ENCODE results near the gene DOP1A.

Gene DOP1A

GRCh38 chr6:83151114-83151513 lies 83.6 kb downstream of the DOP1A start:
- no peak for DNase-seq
- no peaks in the 10 kb centered on the region for H3K27me3 Mint-ChIP-seq

GRCh38 chr6:83152913-83153312 lies 85.4 kb downstream of the DOP1A start:
- H3K36me3 Mint-ChIP-seq: peaks cover 7 to 24% of the 10 kb centered on the region in 2 donors
- H3K9me3 Mint-ChIP-seq: no peaks in the 10 kb centered on the region
- DNase-seq: no peak
- no peaks in the 10 kb centered on the region for H3K27me3 Mint-ChIP-seq
- no peaks in the 10 kb centered on the region for H3K4me1 Mint-ChIP-seq
- no peak for ATAC-seq (replicated peaks)
- no peak overlapping the region for H3K27ac Mint-ChIP-seq
- H3K4me3 Mint-ChIP-seq: no peak overlapping the region

More at GRCh38 chr6:83151114-83151513, 83.6 kb downstream of the DOP1A start:
- Mint-ChIP-seq H3K27ac (no peak overlapping the region), H3K4me1 (no peaks in the 10 kb centered on the region), H3K36me3 (peaks cover 4 to 19% of the 10 kb centered on the region in 2 donors), H3K9me3 (no peaks in the 10 kb centered on the region), H3K4me3 (no peak overlapping the region)
- ATAC-seq (replicated peaks): no peak

DNA sequence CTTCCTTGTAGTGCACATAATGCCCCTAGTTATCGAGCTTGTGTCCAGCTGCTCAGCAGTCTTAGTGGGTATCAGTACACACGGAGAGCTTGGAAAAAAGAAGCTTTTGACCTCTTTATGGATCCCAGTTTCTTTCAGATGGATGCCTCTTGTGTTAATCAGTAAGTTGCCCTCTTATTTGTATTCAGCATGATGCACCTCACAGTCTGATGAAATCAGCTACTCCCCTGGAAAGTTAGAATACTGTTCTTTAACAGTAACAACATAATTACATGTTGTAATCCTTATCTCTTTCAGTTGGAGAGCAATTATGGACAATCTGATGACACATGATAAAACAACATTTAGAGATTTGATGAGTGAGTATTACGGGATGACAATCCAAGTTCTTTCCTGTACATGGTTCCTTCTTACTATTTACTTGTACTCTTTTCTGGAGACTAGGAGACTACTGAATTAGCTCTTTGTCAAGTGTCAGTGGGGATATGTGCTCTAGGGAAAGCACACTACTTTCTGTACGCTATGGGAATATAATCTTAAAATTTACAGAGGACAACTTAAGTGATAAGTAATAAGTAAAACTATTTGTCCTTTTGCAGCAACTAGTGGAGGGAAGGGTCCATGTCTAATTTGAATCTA lies 86.5 kb downstream of the DOP1A start:
- no peaks in the 10 kb centered on the region for H3K4me1 Mint-ChIP-seq
- no peak overlapping the region for H3K27ac Mint-ChIP-seq

DNA sequence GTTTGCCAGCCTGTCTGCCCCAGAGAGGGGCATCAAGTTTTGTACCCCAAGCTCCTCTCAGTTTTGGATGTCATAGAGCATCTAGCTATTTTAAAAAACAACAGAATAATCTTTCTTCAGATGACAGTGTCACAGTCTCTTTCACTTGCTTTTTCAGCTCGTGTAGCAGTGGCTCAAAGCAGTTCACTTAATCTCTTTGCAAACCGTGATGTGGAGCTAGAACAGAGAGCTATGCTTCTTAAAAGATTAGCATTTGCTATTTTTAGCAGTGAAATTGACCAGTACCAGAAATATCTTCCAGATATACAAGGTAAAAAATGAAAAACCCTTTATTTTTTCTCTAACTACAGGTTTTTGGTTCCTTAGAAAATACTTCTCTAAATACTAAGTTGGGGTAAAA lies 88.3 kb downstream of the DOP1A start:
- H3K4me3 Mint-ChIP-seq: no peak overlapping the region
- no peaks in the 10 kb centered on the region for H3K27me3 Mint-ChIP-seq
- no peak for DNase-seq
- ATAC-seq (replicated peaks): no peak
- no peaks in the 10 kb centered on the region for H3K4me1 Mint-ChIP-seq
- H3K36me3 Mint-ChIP-seq: peaks cover 7 to 28% of the 10 kb centered on the region in 2 donors
- H3K9me3 Mint-ChIP-seq: no peaks in the 10 kb centered on the region
- H3K27ac Mint-ChIP-seq: no peak overlapping the region

More for the DNA sequence above, 86.5 kb downstream of the DOP1A start:
- no peak overlapping the region for H3K4me3 Mint-ChIP-seq
- DNase-seq (no peak), ATAC-seq (replicated peaks) (no peak)
- no peaks in the 10 kb centered on the region for H3K27me3 Mint-ChIP-seq
- no peaks in the 10 kb centered on the region for H3K9me3 Mint-ChIP-seq
- H3K36me3 Mint-ChIP-seq: peaks cover 7 to 24% of the 10 kb centered on the region in 2 donors

DNA sequence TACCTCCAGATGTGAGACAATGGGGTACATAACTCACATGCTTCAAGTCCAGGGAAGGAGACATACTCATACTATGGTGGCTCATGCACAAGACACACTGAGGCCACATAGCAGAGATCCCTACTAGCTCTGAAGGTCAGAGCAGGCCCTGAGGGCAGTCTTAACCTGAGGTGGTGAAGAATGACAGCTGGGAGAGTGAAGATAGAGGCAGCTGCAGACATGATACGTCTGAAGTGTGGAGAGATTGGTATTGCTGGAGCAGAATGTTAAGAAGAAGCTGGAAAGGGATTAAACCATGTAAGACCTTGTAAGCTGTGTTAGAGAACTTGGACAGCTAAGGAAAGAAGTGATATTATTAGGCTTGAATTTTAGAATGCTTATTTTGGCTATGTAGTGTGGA lies 92.7 kb downstream of the DOP1A start:
- peaks cover 12 to 31% of the 10 kb centered on the region in 2 donors for H3K36me3 Mint-ChIP-seq
- no peaks in the 10 kb centered on the region for H3K4me1 Mint-ChIP-seq
- H3K9me3 Mint-ChIP-seq: no peaks in the 10 kb centered on the region
- H3K27me3 Mint-ChIP-seq: no peaks in the 10 kb centered on the region
- no peak overlapping the region for H3K4me3 Mint-ChIP-seq
- DNase-seq (no peak), ATAC-seq (replicated peaks) (no peak)
- no peak overlapping the region for H3K27ac Mint-ChIP-seq

DNA sequence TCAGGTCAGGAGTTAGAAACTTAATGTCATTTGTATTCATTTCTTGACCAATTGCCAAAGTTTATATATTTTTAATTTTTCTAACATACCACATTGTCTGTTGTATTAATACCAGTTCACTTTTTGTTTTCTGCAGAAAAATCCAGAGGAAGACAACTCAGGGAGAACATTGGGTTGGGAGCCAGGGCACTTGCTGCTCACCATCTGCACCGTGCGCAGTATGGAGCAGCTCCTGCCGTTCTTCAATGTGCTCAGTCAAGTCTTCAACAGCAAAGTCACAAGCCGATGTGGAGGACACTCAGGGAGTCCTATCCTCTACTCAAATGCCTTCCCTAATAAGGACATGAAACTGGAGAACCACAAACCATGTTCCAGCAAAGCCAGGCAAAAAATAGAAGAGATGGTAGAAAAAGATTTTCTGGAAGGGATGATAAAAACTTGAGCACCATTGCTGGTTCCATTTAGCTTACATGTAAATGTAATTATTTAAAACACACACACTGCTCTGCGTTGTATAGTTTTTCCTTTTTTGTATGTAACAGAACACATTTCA lies 100.3 kb downstream of the DOP1A start:
- ATAC-seq (replicated peaks): no peak
- Mint-ChIP-seq H3K9me3 (no peaks in the 10 kb centered on the region), H3K4me1 (no peaks in the 10 kb centered on the region), H3K36me3 (peaks cover 11 to 34% of the 10 kb centered on the region in 2 donors), H3K27ac (no peak overlapping the region), H3K27me3 (no peaks in the 10 kb centered on the region), H3K4me3 (no peak overlapping the region)
- DNase-seq: no peak

- no peak overlapping the region for H3K27ac Mint-ChIP-seq
- no peaks in the 10 kb centered on the region for H3K4me1 Mint-ChIP-seq
- peaks cover 12 to 37% of the 10 kb centered on the region in 2 donors for H3K36me3 Mint-ChIP-seq
Measured at GRCh38 chr6:83168556-83168955, 101.1 kb downstream of the DOP1A start.

GRCh38 chr6:83169106-83169505 lies 101.6 kb downstream of the DOP1A start:
- no peak for DNase-seq

More at GRCh38 chr6:83168556-83168955, 101.1 kb downstream of the DOP1A start:
- Mint-ChIP-seq H3K9me3 (no peaks in the 10 kb centered on the region), H3K27me3 (no peaks in the 10 kb centered on the region), H3K4me3 (no peak overlapping the region)
- ATAC-seq (replicated peaks) (no peak), DNase-seq (no peak)

DNA sequence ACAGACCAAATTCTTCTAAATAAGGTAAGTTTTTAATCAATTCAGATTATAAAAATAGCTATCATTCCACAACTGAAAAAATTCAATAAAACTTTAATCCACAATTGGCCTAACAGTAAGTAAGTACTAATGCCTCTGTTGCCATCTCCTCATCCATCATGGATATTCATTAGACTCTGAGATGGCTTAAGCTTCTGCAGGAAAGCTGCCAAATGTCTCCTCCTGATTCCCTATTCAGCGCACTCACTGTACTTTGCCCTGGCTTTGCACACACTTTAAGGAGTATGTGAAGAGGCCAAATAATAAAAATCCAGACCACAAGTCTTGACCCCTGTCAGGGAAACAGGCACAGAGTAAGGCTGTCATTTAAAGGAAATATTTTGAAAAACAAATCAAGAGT lies 102.0 kb downstream of the DOP1A start:
- no peaks in the 10 kb centered on the region for H3K4me1 Mint-ChIP-seq
- H3K27ac Mint-ChIP-seq: peak overlapping the region; percentile 26
- H3K9me3 Mint-ChIP-seq: no peaks in the 10 kb centered on the region
- no peak overlapping the region for H3K4me3 Mint-ChIP-seq
- peaks cover 12 to 37% of the 10 kb centered on the region in 2 donors for H3K36me3 Mint-ChIP-seq
- DNase-seq (no peak), ATAC-seq (replicated peaks) (no peak)
- no peaks in the 10 kb centered on the region for H3K27me3 Mint-ChIP-seq

More at GRCh38 chr6:83169106-83169505, 101.6 kb downstream of the DOP1A start:
- H3K27me3 Mint-ChIP-seq: no peaks in the 10 kb centered on the region
- no peaks in the 10 kb centered on the region for H3K4me1 Mint-ChIP-seq
- ATAC-seq (replicated peaks): no peak
- no peaks in the 10 kb centered on the region for H3K9me3 Mint-ChIP-seq
- no peak overlapping the region for H3K4me3 Mint-ChIP-seq
- H3K36me3 Mint-ChIP-seq: peaks cover 14 to 39% of the 10 kb centered on the region in 2 donors
- H3K27ac Mint-ChIP-seq: no peak overlapping the region

DNA sequence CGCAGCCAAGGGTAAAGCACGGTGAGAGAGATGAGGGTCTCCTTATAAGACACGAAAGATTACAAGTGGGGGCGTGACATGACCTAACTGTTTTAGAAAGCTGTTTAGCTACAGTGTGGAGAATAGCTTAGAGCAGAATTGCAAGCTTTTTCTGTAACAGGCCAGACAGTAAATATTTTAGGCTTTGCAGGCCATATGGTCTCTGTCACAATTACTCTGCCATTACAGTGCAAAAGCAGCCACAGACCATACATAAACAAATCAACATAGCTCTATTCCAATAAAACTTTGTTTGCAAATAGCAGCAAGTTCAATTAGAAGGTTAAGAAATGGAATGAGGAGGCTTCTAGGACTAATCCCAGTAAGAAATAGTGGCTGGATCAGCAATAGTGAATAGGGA lies 108.8 kb downstream of the DOP1A start:
- no peaks in the 10 kb centered on the region for H3K4me1 Mint-ChIP-seq
- H3K9me3 Mint-ChIP-seq: no peaks in the 10 kb centered on the region
- no peak overlapping the region for H3K4me3 Mint-ChIP-seq
- no peak for DNase-seq
- peaks cover 24 to 40% of the 10 kb centered on the region in 2 donors for H3K36me3 Mint-ChIP-seq
- no peak overlapping the region for H3K27ac Mint-ChIP-seq
- H3K27me3 Mint-ChIP-seq: no peaks in the 10 kb centered on the region
- no peak for ATAC-seq (replicated peaks)

- H3K27ac Mint-ChIP-seq: no peak overlapping the region
- H3K36me3 Mint-ChIP-seq: peaks cover 40 to 59% of the 10 kb centered on the region in 2 donors
- H3K4me3 Mint-ChIP-seq: no peak overlapping the region
- no peaks in the 10 kb centered on the region for H3K9me3 Mint-ChIP-seq
- DNase-seq (no peak), ATAC-seq (replicated peaks) (no peak)
- H3K4me1 Mint-ChIP-seq: no peaks in the 10 kb centered on the region
- H3K27me3 Mint-ChIP-seq: no peaks in the 10 kb centered on the region
Measured at GRCh38 chr6:83180426-83180950, 113.0 kb downstream of the DOP1A start.

DNA sequence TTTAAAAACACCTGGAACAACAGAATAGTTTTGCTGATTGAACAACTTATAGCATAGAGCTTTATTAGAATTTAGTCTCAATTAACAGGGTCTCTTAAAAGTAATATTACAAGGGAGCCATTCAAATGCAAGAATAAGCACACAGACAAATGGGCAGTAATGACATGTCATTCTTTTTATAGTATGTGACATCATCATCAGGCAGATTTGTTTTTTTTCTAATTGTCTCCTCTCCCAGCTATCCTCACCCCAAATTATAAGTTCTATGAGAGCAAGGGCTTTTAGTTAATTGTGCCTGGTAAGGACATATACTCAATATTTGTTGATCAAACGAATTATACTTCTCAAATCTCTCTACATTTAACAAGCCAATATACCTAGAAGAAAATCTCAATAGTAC lies 114.6 kb downstream of the DOP1A start:
- H3K4me1 Mint-ChIP-seq: no peaks in the 10 kb centered on the region
- peaks cover 36 to 56% of the 10 kb centered on the region in 2 donors for H3K36me3 Mint-ChIP-seq
- no peaks in the 10 kb centered on the region for H3K27me3 Mint-ChIP-seq
- DNase-seq (no peak), ATAC-seq (replicated peaks) (no peak)
- H3K9me3 Mint-ChIP-seq: no peaks in the 10 kb centered on the region
- peak overlapping the region; percentile 22 for H3K27ac Mint-ChIP-seq
- H3K4me3 Mint-ChIP-seq: no peak overlapping the region

DNA sequence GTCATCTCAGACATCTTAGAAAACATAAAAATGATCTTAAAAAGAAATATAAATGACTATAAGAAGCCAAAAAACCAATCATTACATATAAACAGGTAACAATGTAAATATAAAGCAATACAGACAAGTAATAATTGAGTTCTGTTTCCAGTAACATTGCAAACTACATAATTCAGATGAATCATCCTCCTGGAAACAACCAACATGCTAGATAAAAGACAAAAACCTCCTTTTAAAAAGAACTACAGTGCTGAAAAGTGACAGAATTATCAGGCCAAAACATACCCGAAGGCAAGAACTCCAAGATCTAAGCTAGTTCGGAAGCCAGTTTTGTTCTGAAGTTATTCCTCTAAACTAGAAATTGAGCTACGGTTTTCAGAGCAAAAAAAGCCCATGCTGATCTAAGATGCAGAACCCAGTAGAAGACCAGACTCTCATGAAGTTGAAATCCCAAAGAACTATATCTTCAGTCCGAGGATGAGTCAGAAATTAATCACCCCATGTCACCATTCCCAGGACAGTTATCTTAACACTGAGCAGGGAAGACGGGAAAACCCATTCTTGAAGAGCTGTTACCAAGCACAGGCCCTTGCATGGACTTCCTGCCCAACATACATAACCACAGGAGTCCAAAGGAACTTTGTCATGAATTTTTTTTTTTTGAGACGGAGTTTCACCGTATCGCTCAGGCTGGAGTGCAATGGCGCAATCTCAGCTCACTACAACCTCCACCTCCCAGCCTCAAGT lies 115.8 kb downstream of the DOP1A start:
- Mint-ChIP-seq H3K27ac (no peak overlapping the region), H3K9me3 (no peaks in the 10 kb centered on the region), H3K4me3 (no peak overlapping the region), H3K36me3 (peaks cover 33 to 51% of the 10 kb centered on the region in 2 donors), H3K4me1 (no peaks in the 10 kb centered on the region), H3K27me3 (no peaks in the 10 kb centered on the region)
- DNase-seq (no peak), ATAC-seq (replicated peaks) (no peak)

- Mint-ChIP-seq H3K9me3 (no peaks in the 10 kb centered on the region), H3K36me3 (peaks cover 30 to 47% of the 10 kb centered on the region in 2 donors), H3K27me3 (no peaks in the 10 kb centered on the region), H3K27ac (peak overlapping the region; percentile 65), H3K4me3 (no peak overlapping the region), H3K4me1 (peaks cover 0 to 5% of the 10 kb centered on the region in 2 donors)
- no peak for DNase-seq
- no peak for ATAC-seq (replicated peaks)
Measured at GRCh38 chr6:83185096-83185495, 117.6 kb downstream of the DOP1A start.
